ENCODE measurements around the gene LDHD. TPM values are rescaled to one million over a fixed set of nuclear protein-coding genes. Genes with fewer than 3 reads are reported as not detected.

LDHD gene
- total RNA-seq, 6 experiments from 2014 or later, result 0.58 to 2.0 (median 0.77) TPM

DNA sequence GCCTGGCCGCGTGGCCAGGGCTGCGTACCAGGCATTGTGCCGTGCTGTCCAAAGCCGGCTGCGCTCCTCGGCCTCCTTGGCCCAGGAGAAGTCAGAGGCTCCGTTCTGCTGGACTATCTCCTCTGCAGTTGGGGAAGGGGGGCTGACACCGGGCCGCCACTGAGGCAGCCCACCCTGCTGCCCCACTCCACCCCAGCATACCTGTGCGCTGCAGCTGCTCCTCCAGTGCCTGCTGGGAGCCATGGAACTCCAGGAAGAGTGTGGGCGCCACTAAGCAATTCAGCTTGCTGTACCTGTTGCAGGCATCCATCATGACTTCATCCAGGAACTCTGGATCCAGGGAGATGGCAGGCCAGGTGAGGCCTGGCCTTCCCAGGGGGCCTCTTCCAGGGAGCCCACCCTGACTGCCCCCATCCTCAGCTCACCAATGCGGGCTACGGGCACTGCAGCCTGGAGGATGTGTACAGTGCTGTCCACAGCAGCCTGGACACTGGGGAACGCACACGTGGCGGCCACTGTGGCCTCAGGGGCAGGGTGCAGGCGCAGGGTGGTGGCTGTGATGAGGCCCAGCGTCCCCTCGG is 2.9 kb downstream of the LDHD start:
- TF ChIP-seq, protein P1, sequence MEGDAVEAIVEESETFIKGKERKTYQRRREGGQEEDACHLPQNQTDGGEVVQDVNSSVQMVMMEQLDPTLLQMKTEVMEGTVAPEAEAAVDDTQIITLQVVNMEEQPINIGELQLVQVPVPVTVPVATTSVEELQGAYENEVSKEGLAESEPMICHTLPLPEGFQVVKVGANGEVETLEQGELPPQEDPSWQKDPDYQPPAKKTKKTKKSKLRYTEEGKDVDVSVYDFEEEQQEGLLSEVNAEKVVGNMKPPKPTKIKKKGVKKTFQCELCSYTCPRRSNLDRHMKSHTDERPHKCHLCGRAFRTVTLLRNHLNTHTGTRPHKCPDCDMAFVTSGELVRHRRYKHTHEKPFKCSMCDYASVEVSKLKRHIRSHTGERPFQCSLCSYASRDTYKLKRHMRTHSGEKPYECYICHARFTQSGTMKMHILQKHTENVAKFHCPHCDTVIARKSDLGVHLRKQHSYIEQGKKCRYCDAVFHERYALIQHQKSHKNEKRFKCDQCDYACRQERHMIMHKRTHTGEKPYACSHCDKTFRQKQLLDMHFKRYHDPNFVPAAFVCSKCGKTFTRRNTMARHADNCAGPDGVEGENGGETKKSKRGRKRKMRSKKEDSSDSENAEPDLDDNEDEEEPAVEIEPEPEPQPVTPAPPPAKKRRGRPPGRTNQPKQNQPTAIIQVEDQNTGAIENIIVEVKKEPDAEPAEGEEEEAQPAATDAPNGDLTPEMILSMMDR (IDR thresholded peaks at IDR 0.05), result no peak
- Mint-ChIP-seq H3K4me3 (no peak overlapping the region), H3K9me3 (no peaks in the 10 kb centered on the region), H3K36me3 (ENCODE audit: low read depth) (no peaks in the 10 kb centered on the region), H3K27me3 (ENCODE audit: insufficient read depth) (peaks cover 4% of the 10 kb centered on the region), H3K27ac (no peak overlapping the region), H3K4me1 (ENCODE audit: low read depth) (peaks cover 35% of the 10 kb centered on the region)
- DNase-seq, result no peak

DNA sequence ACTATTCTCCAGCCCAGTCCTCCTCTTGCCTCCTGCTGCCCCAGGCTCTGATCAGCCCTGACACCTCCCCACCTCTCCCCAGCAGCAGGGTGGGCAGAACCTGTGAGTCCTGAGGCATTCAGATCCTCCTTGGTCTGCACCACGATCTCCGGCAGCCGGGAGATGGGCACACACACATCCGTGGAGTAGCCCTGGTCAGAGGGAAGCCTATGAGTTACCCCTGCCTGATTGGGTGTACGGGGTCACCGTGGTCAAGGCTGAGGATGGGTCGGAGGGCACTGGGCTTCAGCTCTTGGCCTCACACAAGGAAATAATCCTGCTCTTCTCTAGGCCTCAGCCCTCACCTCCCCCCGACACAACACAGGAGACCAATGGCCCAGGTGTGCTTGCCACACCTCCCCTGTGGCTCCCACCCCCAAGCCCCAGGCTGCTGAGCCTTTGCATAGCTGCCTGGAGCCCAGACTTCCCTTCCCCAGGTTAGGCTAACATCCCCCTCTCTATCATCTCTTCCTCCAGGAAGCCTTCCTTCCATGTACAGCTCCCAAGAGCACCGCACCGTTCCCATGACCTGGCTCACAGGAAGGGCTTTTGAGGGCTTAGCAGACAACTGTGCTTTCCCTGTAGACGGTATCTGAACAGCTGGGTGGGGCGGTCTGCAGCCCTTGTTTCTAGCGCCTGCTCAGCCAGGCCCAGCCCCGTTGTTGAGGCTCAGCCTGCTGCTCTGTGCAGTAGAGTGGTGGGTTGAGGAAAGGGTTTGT is 3.7 kb downstream of the LDHD start:
- H3K27ac Mint-ChIP-seq, result no peak overlapping the region

DNA sequence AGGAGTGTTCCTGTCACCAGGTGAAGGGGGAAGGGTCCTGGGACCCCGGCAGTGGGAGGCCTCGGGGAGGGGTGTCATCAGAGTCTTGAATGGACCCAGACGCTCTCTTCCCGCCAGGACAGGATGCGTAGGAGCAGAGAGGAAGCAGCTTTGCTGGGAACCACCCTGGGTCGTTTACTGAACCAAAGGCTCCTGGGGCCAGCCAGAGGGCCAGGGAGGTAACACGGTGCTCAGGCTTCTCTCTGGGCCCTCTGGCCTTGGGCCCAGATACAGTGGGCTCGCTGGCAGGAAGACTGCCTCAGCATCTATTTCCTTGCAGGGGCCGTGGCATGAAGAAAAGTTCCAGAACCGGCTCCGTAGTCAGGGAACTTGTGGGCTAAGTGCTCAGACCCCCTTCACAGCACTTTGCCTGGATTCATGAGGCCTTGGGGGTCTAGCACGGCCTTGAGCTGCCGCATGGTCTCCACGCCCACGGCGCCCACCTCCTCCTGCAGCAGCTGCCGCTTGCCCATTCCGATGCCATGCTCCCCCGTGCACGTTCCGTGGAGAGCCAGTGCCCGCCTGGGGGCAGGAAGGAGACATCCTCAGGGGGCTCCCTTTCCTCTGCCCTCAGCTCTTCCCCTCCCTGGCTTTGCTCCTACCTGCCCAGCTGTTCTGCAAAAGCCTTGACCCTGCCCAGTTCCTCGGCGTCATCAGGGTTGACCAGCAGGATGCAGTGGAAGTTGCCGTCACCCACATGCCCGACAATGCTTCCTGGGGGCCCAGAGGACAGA is 4.4 kb downstream of the LDHD start:
- Mint-ChIP-seq H3K36me3 (ENCODE audit: low read depth) (no peaks in the 10 kb centered on the region), H3K9me3 (no peaks in the 10 kb centered on the region), H3K27ac (no peak overlapping the region), H3K27me3 (ENCODE audit: insufficient read depth) (peaks cover 3% of the 10 kb centered on the region), H3K4me3 (no peak overlapping the region), H3K4me1 (ENCODE audit: low read depth) (peaks cover 47% of the 10 kb centered on the region)
- no peak for DNase-seq
- TF ChIP-seq, protein P1 (IDR thresholded peaks at IDR 0.05), result no peak

More for the DNA sequence above, 3.7 kb downstream of the LDHD start:
- Mint-ChIP-seq H3K4me1 (ENCODE audit: low read depth) (peaks cover 43% of the 10 kb centered on the region), H3K9me3 (no peaks in the 10 kb centered on the region), H3K27me3 (ENCODE audit: insufficient read depth) (peaks cover 4% of the 10 kb centered on the region), H3K36me3 (ENCODE audit: low read depth) (no peaks in the 10 kb centered on the region), H3K4me3 (no peak overlapping the region)
- DNase-seq, result no peak
- TF ChIP-seq, protein P1 (IDR thresholded peaks at IDR 0.05), result no peak

DNA sequence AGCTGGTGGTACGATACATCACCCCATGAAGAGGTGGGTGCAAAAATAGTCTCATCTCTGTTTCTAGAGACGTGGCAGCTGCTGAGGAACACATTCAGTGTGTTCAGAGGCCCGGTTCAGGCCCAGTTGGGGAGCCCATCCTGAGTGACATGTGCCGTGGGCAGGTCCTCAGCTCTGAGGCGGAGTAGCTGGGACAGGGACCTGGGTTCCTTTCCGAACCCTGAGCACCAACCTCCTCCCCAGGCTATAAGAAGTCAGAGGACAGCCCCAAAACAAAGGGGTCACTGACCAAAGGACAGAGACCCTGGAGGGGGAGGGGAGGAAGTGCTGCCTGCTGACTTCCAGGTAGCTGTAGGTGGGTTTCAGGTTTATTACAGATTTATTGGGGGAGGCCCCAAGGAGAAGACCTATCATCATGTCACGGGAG is 5.1 kb downstream of the LDHD start:
- no peaks in the 10 kb centered on the region for H3K36me3 Mint-ChIP-seq (ENCODE audit: low read depth)
- no peak for DNase-seq
- peaks cover 3% of the 10 kb centered on the region for H3K27me3 Mint-ChIP-seq (ENCODE audit: insufficient read depth)
- no peak overlapping the region for H3K4me3 Mint-ChIP-seq
- TF ChIP-seq, protein P1 (IDR thresholded peaks at IDR 0.05), result peak; percentile 33; the same call in 1 of the 2 replicates
- H3K27ac Mint-ChIP-seq, result peak overlapping the region; percentile 83; the same call in 1 of the 2 replicates
- H3K4me1 Mint-ChIP-seq (ENCODE audit: low read depth), result peaks cover 50% of the 10 kb centered on the region
- no peaks in the 10 kb centered on the region for H3K9me3 Mint-ChIP-seq

DNA sequence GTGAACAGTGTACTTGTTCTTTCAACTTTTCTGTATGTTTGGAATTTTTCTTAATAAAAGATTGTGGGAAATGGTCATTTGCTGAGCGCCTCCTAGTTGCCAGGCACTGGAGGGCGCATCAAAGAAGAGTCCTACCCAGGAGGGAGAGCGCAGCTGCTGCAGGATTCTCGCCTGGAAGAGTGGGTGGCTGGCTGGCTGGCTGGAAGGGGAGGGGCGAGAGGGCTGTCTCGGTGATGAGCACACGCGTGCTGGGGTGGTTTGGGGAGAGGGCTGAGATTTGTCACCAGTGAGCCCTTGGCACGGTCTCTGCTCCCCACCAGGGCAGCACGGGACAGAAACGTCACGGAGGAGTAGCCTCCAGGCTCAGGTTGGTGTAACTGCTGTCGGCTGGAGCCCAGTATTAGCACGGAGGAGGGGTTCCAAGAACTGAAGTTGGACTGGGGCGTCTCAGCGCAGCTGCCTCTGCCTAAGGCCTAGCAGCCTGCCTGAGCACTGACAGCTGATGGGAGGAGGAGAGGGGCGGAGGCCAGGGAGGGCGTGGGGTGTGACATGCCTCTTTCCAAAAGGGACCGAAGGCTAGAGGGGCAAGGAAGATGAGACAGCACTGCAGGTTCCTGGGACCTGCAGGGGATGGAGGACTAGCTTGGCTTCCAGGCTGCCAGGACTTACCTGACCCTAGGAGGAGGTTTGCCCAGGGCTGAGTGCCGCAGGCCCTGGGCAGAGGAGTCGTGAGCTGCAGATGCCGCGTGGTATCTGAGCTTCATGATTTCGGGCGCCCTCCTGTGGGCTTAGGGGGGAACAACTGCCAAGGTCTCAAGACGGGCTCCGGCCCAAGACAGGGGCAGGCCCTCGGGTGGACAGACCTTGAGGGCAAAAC is 5.7 kb downstream of the LDHD start:
- Mint-ChIP-seq H3K4me1 (ENCODE audit: low read depth) (peaks cover 50% of the 10 kb centered on the region), H3K36me3 (ENCODE audit: low read depth) (no peaks in the 10 kb centered on the region), H3K4me3 (peak overlapping the region; percentile 79), H3K9me3 (no peaks in the 10 kb centered on the region), H3K27me3 (ENCODE audit: insufficient read depth) (peaks cover 3% of the 10 kb centered on the region), H3K27ac (peak overlapping the region; percentile 83)
- TF ChIP-seq, protein P1 (IDR thresholded peaks at IDR 0.05), result peak; percentile 91
- peak; percentile 78 for DNase-seq
